ENCODE measurements around the gene RAI1. TPM values are rescaled to one million over a fixed set of nuclear protein-coding genes. Genes with fewer than 3 reads are reported as not detected.

RAI1 gene
- total RNA-seq, 1 donor from 2014 or later: 29.2 TPM

DNA sequence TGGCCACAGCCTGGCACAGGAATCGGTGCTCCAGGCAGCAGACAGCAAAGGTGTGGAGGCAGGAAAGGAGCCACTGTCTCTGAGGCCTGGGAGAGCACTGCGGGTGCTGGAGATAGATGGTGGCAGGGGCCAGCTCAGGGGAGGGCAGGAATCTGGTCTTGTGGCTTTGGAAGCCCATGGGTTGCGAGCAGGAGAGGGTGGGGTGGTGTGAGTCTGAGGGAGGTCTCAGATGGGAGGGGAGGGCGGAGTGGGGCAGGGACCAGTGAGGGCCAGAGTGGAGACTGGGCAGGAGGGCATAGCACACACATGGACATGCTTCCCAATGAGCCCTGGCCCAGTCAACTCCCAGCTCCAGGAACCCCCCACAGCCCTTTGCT lies 85.5 kb downstream of the RAI1 start:
- peaks cover 56% of the 10 kb centered on the region for H3K4me1 ChIP-seq
- intact Hi-C loops (cut with DNase I): no loop called here

DNA sequence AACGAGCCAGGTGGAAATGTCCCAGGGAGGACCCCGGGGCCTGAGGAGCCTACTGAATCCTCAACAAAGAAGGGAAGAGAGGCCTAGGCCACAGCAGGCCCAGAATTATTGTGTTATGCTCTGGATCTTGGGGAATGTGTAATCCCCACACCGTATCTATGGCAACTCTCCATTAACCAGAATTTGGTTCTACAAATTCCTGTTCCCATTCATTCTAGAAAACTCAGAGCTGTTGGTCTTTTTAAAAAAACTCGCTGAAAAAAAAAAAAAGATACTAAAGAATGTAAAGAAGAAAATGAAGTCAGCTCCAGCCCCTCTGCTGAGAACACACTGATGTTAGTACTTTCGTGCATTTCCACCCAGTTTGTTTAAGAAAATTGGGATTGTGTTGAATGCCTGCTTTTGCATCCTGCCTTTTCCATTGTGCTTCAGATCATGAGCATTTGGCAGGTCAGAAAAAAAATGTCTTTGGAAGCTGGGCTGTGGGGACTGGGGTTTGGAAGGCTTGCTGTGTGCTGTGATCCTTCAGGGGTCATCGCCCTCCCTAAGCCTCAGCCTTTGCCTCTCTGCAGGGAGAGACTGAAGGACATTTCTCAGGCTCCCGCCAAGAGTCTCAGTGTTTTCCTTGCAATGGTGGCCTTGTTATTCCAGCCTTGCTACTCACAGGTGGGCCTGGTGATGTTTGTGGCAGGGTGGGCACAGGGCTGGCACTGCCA lies 86.1 kb downstream of the RAI1 start:
- intact Hi-C loops (cut with DNase I): no loop called here
- Histone ChIP-seq H3K36me3 (no peaks in the 10 kb centered on the region), H3K4me1 (peaks cover 61% of the 10 kb centered on the region), H3K27ac (no peak overlapping the region), H3K4me3 (no peak overlapping the region), H3K9me3 (no peaks in the 10 kb centered on the region), H3K27me3 (no peaks in the 10 kb centered on the region)
- TF ChIP-seq, protein P1, sequence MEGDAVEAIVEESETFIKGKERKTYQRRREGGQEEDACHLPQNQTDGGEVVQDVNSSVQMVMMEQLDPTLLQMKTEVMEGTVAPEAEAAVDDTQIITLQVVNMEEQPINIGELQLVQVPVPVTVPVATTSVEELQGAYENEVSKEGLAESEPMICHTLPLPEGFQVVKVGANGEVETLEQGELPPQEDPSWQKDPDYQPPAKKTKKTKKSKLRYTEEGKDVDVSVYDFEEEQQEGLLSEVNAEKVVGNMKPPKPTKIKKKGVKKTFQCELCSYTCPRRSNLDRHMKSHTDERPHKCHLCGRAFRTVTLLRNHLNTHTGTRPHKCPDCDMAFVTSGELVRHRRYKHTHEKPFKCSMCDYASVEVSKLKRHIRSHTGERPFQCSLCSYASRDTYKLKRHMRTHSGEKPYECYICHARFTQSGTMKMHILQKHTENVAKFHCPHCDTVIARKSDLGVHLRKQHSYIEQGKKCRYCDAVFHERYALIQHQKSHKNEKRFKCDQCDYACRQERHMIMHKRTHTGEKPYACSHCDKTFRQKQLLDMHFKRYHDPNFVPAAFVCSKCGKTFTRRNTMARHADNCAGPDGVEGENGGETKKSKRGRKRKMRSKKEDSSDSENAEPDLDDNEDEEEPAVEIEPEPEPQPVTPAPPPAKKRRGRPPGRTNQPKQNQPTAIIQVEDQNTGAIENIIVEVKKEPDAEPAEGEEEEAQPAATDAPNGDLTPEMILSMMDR (IDR thresholded peaks at IDR 0.05): no peak
- TF ChIP-seq POLR2AphosphoS5 (IDR thresholded peaks at IDR 0.05; ENCODE audit: insufficient read depth in 1 of 2, low read depth in 1 of 2): no peak
- TF ChIP-seq POLR2A (IDR thresholded peaks at IDR 0.05): no peak
- DNase-seq (ENCODE audit: extremely low spot score in 2 of 2): no peak

More for the DNA sequence above, 85.5 kb downstream of the RAI1 start:
- Histone ChIP-seq H3K36me3 (no peaks in the 10 kb centered on the region), H3K9me3 (no peaks in the 10 kb centered on the region), H3K27ac (peak overlapping the region; percentile 30), H3K4me3 (no peak overlapping the region), H3K27me3 (no peaks in the 10 kb centered on the region)
- no peak for DNase-seq (ENCODE audit: extremely low spot score in 2 of 2)
- TF ChIP-seq POLR2AphosphoS5 (IDR thresholded peaks at IDR 0.05; ENCODE audit: insufficient read depth in 1 of 2, low read depth in 1 of 2) (no peak), POLR2A (IDR thresholded peaks at IDR 0.05) (no peak)
- TF ChIP-seq, protein P1 (IDR thresholded peaks at IDR 0.05): no peak

DNA sequence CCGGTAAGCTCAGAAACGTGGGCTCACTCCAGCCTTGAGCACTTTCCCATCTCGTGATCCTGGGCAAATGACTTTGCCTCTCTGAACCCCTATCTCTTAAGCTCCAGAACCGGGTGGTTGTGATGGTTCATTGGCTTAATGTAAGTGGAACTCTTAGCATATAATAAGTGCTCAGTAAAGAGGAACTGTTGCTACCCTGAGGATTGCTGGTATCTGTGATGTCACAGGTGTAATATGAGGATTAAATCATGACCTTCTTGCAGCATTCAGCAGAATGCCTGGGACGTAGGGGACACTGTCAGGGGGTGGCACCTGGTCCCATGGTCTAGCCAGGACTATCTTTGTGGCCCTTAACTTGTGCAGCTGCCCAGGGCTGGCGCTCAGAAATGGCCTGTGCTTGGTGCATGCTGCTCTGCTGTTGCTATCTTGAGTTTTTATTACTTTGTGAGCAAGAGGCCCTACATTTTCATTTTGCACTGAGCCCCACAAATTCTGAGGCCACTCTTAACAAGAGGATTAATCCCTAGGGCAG lies 86.7 kb downstream of the RAI1 start:
- TF ChIP-seq POLR2A (IDR thresholded peaks at IDR 0.05) (no peak), POLR2AphosphoS5 (IDR thresholded peaks at IDR 0.05; ENCODE audit: insufficient read depth in 1 of 2, low read depth in 1 of 2) (no peak)
- TF ChIP-seq, protein P1 (IDR thresholded peaks at IDR 0.05): no peak
- Histone ChIP-seq H3K27ac (no peak overlapping the region), H3K27me3 (no peaks in the 10 kb centered on the region), H3K4me1 (peaks cover 62% of the 10 kb centered on the region), H3K9me3 (no peaks in the 10 kb centered on the region), H3K36me3 (no peaks in the 10 kb centered on the region), H3K4me3 (no peak overlapping the region)
- DNase-seq (ENCODE audit: extremely low spot score in 2 of 2): no peak
- intact Hi-C loops (cut with DNase I): no loop called here

DNA sequence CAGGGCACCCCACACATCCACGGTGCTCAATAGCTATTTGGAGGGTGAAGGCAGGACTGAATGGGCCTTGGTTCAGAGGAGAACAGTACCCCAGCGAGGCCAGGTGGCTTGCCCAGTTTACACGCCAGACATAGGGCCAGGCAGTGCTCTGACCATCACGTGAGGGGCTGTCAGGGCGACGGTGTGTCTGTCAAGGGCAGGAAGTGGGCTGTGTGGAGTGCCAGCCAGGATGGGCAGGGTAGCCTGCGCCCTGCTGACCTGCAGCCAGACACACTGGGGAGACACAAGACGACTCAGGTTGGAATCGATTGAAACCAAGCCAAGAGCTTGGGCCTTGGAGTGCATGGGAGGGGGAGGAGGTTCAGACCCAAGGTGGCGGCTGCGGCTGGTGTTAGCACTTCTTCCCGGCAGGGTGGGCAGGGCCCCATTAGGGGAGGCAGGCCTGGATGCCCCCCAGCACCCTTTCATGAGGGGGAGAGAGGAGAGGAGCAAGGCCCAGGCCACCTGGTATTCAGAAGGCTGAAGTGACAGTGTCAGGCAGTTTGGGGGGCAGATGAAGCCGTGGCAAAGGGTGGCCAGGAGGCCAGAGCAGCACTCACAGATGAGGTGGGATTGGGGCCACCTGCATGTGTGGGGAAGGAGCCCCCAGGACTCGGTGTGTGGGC lies 87.3 kb downstream of the RAI1 start:
- Histone ChIP-seq H3K36me3 (no peaks in the 10 kb centered on the region), H3K4me1 (peaks cover 64% of the 10 kb centered on the region), H3K4me3 (no peak overlapping the region), H3K9me3 (no peaks in the 10 kb centered on the region), H3K27ac (peak overlapping the region; percentile 61), H3K27me3 (no peaks in the 10 kb centered on the region)
- TF ChIP-seq POLR2A (IDR thresholded peaks at IDR 0.05) (no peak), POLR2AphosphoS5 (IDR thresholded peaks at IDR 0.05; ENCODE audit: insufficient read depth in 1 of 2, low read depth in 1 of 2) (no peak)
- TF ChIP-seq, protein P1 (IDR thresholded peaks at IDR 0.05): no peak
- DNase-seq (ENCODE audit: extremely low spot score in 2 of 2): no peak
- intact Hi-C loops (cut with DNase I): no loop called here
